ENCODE measurements around the gene CDH4.

CDH4 gene

DNA sequence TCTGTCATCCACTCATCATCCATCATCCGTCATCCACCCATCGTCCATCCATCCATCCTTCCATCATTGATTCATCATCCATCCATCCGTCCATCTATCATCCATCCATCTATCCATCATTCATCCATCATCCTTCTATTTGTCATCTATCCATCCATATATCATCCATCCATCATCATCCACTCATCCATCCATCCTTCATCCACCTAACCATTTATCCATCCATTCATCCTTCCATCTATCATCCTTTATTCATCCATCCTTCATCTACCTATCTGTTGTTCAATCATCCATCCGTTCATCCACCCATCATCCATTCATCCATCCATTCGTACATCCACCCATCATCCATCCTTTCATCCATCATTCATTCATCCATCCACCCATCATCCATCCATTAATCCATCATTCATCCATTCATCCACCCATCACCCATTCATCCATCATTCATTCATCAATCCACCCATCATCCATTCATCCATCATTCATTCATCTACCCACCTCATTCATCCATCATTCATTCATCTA, 266.4 kb downstream of the CDH4 start:
- DNase-seq (ENCODE audit: low read depth): no peak

GRCh38 chr20:61519488-61519887, 267.4 kb downstream of the CDH4 start:
- DNase-seq (ENCODE audit: low read depth): no peak

DNA sequence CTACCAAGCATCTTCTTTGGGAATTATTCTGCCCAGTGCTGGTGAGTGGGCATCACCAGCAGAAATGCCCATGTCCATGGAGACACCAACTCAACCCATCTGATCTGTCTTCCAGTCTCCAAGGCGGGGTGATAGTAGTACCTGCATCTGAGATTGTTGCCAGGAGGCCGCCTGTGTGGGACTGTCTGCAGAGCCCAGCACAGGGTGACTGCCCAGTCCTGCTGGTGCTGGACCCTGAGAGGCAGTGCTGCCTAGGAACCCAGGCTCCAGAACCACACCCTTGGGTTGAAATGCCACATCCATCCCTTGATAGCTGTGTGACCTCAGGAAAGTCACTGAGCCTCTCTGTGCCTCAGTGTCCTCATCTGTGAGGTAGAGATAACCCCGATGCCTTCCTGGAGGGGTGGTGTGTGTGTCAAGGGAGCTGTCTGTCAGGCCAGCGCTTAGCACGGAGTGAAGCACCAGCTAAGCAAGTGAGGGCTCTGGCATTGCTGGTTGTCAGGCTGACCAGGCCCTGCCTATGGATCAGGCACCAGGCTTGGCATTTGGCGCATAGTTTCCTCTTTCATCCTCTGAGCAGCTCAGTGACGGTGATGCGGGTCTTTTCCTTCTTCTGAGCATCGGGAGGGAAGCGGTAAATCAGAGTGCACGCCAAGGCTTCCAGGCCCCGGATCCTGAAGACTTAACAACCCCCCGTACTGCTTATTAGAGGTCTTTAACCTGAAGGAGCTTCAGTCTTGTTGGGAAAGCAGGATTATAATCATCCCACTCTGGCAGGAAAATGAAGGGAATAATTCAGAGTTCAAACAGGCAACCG, 268.2 kb downstream of the CDH4 start:
- no peak for DNase-seq (ENCODE audit: low read depth)

GRCh38 chr20:61520893-61521460, 268.9 kb downstream of the CDH4 start:
- DNase-seq (ENCODE audit: low read depth): peak; percentile 12

GRCh38 chr20:61521687-61522420, 269.8 kb downstream of the CDH4 start:
- DNase-seq (ENCODE audit: low read depth): no peak

GRCh38 chr20:61522498-61523090, 270.5 kb downstream of the CDH4 start:
- no peak for DNase-seq (ENCODE audit: low read depth)

DNA sequence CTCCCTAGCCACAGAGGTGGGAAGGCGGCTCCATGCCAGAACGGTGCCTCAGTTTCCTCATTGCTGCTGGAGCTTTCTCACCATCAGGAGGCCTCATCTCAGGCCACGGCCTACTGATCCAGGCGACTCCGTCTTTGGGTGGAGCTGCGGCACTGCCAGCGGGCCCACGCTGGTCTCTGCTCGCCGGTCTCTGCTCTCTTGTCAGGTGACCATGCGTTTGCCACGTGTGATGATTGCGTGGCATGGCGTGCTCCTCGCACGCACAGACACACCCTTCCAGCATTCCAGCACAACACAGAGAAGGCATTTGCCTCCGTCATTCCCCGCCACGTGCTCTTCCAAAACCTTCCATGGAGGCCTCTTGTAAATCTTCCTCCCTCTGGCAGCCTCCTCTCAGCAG, 271.1 kb downstream of the CDH4 start:
- DNase-seq (ENCODE audit: low read depth): no peak

- DNase-seq (ENCODE audit: low read depth): no peak
These were observed 273.0 kb downstream of the CDH4 start for GRCh38 chr20:61524951-61525666.

GRCh38 chr20:61525781-61526431, 273.8 kb downstream of the CDH4 start:
- DNase-seq (ENCODE audit: low read depth): no peak

GRCh38 chr20:61526907-61527306, 274.8 kb downstream of the CDH4 start:
- DNase-seq (ENCODE audit: low read depth): no peak

DNA sequence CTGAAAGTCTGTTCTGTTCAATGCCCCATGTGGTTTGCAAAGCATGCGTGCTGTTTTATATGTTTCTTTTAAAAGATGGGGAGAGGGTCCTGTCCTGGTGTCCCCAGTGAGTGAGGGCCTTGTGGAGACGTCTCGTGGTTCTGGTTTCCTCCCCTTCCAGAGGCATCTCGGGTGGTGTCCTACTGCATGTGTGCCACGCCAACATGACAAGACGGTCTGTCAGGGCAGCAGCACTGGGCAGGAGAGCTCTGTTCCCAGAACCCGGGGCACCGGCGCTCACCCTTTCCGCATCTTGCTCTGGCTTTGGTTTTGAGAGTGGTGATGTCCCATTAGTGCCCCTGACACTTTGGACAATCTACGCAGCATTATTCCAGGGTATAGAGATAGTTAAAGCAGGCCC, 275.6 kb downstream of the CDH4 start:
- no peak for DNase-seq (ENCODE audit: low read depth)

- no peak for DNase-seq (ENCODE audit: low read depth)
These were observed 276.5 kb downstream of the CDH4 start for GRCh38 chr20:61528591-61528990.

DNA sequence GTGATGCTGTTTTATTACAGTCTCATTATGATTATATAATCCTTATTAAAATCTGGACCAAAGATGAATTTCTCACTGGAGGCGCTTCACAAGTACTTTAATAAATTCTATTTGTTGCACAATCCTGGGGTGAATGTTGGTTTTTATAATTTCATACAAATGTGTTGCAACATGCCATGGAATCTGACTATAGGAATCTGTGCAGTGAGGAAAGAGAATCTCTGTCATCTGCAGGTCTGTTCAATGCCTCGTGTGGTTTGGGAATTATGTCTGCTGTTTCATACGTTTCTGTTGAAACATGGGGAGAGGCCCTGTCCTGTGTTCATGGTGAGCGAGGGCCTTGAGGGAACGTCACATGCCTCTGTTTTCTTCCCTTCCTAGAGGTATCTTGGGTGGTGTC, 277.3 kb downstream of the CDH4 start:
- DNase-seq (ENCODE audit: low read depth): no peak

DNA sequence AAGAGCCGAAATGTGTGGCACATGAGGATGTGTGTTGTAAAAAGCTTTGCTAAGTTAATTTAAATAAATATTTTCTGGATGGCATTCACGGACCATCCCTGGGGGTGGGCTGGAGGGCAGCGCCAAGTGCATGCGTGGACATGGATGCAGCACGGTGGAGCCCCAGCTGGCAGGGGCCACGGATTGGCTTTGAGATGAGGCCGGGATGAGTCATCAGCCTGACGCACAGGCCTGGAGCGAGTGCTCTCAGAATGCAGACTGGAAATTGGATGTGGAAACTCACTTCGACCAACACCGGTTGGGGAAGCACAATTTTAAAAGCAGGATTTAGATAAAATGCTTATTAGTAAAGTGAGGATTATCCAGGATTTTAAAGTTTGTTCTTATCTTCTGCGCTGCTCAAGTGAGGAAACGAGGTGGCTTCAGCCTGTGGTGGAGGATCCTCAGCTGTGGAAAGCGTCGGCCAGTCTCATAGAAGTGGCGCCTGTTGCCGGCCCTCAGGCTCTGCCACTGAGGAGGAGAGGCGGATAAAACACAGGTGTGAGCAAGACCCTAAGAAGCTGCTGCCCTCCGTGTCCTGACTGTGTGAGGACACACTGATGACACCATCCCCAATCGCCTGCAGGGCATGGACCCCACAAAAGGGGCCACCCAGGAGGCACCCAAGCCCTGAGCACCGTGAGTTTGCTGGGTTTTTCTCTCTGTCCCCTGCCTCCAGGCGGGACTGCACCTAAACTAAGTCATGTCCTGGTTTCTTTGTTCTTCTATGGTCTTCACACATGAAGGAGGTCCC, 279.7 kb downstream of the CDH4 start:
- no peak for DNase-seq (ENCODE audit: low read depth)

DNA sequence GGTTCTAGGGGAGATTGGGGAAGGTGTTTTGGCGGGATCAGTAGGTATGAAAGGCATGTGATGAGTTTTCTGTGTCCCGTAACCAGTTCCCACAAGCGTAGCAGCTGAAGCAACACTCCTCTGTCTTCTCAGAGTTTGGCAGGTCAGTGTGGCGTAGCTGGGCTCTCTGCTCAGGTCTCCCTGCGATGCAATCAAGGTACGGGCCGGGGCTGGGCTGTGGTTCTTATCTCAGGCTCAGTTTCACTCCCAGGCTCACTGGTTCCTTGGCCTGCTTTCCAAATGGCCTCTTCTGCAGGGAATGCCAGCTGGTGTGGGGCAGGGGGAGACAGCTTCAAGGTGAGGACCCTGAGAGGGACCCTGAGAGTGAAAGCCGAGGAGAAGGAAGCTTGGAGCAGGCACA, 280.7 kb downstream of the CDH4 start:
- no peak for DNase-seq (ENCODE audit: low read depth)

- no peak for DNase-seq (ENCODE audit: low read depth)
These were observed 281.2 kb downstream of the CDH4 start for GRCh38 chr20:61533231-61533631.

GRCh38 chr20:61534346-61534745, 282.3 kb downstream of the CDH4 start:
- no peak for DNase-seq (ENCODE audit: low read depth)

- DNase-seq (ENCODE audit: low read depth): no peak
These were observed 283.0 kb downstream of the CDH4 start for GRCh38 chr20:61535091-61535490.

DNA sequence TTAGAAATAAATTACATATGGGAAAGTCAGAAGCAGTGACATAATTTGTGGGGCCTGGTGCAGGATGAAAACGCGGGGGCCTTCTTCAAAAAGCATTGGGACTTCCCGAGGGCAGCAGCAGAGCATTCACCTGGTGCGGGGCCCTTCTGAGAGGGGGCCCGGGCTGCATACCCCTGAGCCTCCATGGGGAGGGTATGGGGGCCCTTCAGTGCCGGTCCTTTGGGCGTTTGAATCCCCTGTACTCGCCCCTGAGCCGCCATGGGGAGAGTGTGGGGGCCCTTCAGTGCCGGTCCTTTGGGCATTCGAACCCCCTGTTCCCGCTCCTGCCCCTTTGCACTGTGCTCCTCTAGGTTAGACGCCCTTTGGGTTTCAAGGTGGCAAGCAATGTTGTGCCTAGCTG, 283.5 kb downstream of the CDH4 start:
- no peak for DNase-seq (ENCODE audit: low read depth)

DNA sequence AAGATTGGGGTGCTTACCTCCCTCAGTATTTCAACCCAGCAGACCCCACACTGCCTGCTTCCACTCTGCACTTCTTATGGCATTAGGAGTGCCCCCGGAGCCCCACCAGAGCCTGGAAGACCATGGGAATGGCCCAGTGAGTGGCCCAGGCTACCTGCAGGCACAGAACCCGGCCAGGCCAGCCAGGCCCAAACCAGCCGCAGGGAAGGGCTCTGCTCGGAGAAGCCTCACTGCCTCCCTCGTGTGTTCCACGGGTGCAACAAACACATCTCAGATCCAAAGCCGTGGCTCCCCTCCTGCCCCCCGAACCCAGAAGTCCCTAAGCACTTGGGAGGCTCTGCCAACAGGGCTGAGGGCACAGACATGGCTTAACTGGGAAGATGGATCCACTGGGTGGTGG, 283.9 kb downstream of the CDH4 start:
- DNase-seq (ENCODE audit: low read depth): no peak

DNA sequence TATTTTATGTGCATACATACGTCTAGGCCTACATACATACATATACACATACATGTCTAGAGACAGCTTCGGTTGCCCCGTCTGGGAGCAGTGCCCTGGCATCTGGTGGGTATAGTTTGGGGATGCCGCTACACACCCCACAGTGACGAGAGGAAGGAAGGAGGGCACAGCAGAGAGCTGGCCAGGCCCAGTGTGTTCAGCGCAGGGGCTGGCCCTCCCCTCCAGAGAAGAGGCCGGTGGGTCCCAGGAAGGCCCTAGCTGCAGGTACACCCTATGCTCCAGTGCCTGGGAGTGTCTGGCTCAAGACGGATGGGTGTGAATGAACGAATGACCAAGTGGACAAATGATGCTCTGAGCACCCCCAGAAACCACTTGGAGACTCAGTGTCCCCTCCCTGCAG, 284.6 kb downstream of the CDH4 start:
- no peak for DNase-seq (ENCODE audit: low read depth)
